Panc1 (cell line): ENCODE results near the gene DOCK11. TPM values are rescaled to one million over a fixed set of nuclear protein-coding genes. Genes with fewer than 3 reads are reported as not detected.

ENCODE experiments used
- ATAC-seq: fragments of 200-7000 bp; cut with Tn5 transposase; 2 replicates; pipeline ENCODE4 v1.9.1; 2020; ENCODE audit warnings: mild to moderate bottlenecking, moderate library complexity
- BruUV-seq: library from RNA; stranded (reverse); fragments of 400-500 nt; replicated peaks from 2 replicates; lab custom pipeline; 2021; lab: Mats Ljungman, UMichigan
- CTCF ChIA-PET: fragments of 300-600 bp; sonication (Branson Sonifier 250); formaldehyde crosslinking; loops from one replicate; lab custom pipeline; 2022; ENCODE audit warnings: antibody characterized with exemption; lab: Charles Lee
- POLR2A ChIA-PET: fragments of 300-600 bp; sonication (Branson Sonifier 250); formaldehyde crosslinking; loops from one replicate; lab custom pipeline; 2022; ENCODE audit warnings: antibody characterized with exemption; lab: Charles Lee
- DNase-seq: peaks from one replicate; pipeline ENCODE4 v3.0.0-alpha.2; 2010; ENCODE audit warnings: low read depth, low spot score
- H3K27ac ChIP-seq: 2 replicates; pipeline ENCODE4 v1.5.1; 2011; ENCODE audit warnings: mild to moderate bottlenecking, low read length, inconsistent platforms
- H3K27me3 ChIP-seq: fragments of 200-500 bp; sonication (Bioruptor generic); 2 replicates; pipeline ENCODE4 v1.6.0; 2014; ENCODE audit warnings: low read length, inconsistent platforms; ENCODE audit not compliant: control insufficient read depth, insufficient read depth
- H3K36me3 ChIP-seq: fragments of 200-500 bp; sonication (Bioruptor generic); 2 replicates; pipeline ENCODE4 v1.5.1; 2014; ENCODE audit warnings: inconsistent platforms, mild to moderate bottlenecking, low read length, moderate library complexity; ENCODE audit not compliant: control insufficient read depth, insufficient read depth
- H3K4me1 ChIP-seq: 2 replicates; pipeline ENCODE4 v1.5.1; 2011; ENCODE audit warnings: inconsistent platforms, mild to moderate bottlenecking, low read length, moderate library complexity; ENCODE audit not compliant: control insufficient read depth, insufficient read depth
- H3K4me3 ChIP-seq, 2 experiments: 2 replicates each; pipeline ENCODE4 v1.5.1; 2011 to 2012; ENCODE audit warnings: low read depth in 2 of 2, low read length in 2 of 2, mild to moderate bottlenecking in 2 of 2, inconsistent platforms in 1 of 2, moderate library complexity in 1 of 2
- H3K9me3 ChIP-seq: fragments of 200-500 bp; sonication (Bioruptor generic); 2 replicates; pipeline ENCODE4 v1.5.1; 2014; ENCODE audit warnings: low read depth, mild to moderate bottlenecking, inconsistent platforms, low read length, moderate library complexity; ENCODE audit not compliant: control insufficient read depth, insufficient read depth
- POLR2AphosphoS5 ChIP-seq: IDR thresholded peaks from 2 replicates; pipeline ENCODE4 v1.6.1; 2012; ENCODE audit warnings: mild to moderate bottlenecking, low read depth, low read length, moderate library complexity
- SIN3A ChIP-seq: IDR thresholded peaks from 2 replicates; pipeline ENCODE4 v1.6.1; 2012; ENCODE audit warnings: low read depth, mild to moderate bottlenecking, low read length, moderate library complexity, borderline replicate concordance; ENCODE audit not compliant: insufficient read depth
- TCF7L2 ChIP-seq: IDR thresholded peaks from 2 replicates; pipeline ENCODE4 v1.6.1; 2011; ENCODE audit warnings: mild to moderate bottlenecking, low read depth, low read length, inconsistent platforms
- in situ Hi-C: cut with HindIII; loops from 2 replicates; pipeline ENCODE4 v1.10.0; 2016; ENCODE audit warnings: low sequenced_read_pairs, low pct_unique_long_range_greater_than_20kb
- intact Hi-C: fragments of 100-400 bp; cut with micrococcal nuclease; formaldehyde crosslinking; loops from one replicate; pipeline ENCODE4 v1.10.0; 2022; ENCODE audit not compliant: unreplicated experiment
- total RNA-seq: library from RNA; stranded (reverse); gene quantifications from one replicate; pipeline ENCODE4 v1.2.1, GENCODE V29; 2021; ENCODE audit not compliant: unreplicated experiment
- TF ChIP-seq, protein P1 (sequence below): fragments of 450-650 bp; IDR thresholded peaks from 2 replicates; pipeline ENCODE4 v1.5.1; 2017; ENCODE audit warnings: mild to moderate bottlenecking
- TF ChIP-seq, protein P2 (sequence below), 2 experiments: IDR thresholded peaks; 2 replicates each; pipeline ENCODE4 v1.6.1; 2011 to 2012; ENCODE audit warnings: low read depth in 2 of 2, control low read depth in 1 of 2, low read length in 1 of 2, mild to moderate bottlenecking in 1 of 2, moderate library complexity in 1 of 2; ENCODE audit not compliant: insufficient read depth in 1 of 2

DOCK11 gene
- total RNA-seq, 1 experiment from 2014 or later, result 2.0 TPM

DNA sequence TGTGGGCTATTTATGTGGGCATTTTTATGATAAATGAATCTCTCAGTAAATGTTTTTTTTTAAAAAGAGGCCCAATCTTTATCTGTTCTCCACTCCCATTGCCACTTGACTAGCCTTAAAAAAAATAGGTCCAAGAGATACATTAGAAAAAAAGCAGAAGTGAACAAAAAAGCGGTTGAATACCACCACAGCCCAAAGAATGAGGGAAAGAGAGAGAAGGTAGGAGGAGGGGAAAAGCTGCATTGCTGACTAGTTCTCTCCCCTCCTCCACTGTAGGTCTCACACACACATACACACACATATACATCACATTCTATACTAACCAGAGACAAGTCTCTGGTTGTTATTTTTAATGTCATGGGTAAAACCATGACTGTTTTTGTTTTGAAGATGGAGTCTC, 136.0 kb downstream of the DOCK11 start:
- intact Hi-C loops, result no loop called here
- in situ Hi-C loops, result no loop called here

DNA sequence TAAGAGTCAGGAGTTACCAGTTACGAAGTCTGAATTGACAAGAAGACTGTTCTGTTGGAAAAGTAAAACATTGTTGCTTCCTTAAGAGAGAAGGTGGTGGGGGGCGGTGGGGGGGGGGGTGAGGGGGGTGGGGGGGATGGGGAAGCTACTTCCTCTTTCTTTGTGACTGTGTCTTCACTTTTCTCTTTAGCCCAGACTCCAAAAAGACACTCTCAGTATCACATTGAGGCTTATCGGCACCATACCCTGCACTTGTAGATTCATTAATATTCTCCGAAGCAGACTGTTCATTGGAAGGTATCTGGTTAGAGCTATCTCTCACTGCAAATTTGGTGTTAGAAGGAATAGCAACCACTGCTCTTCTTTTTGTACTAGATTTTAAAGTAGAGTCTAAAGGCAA, 137.2 kb downstream of the DOCK11 start:
- no peak overlapping the region for H3K4me3 ChIP-seq
- no peak for TF ChIP-seq TCF7L2
- TF ChIP-seq SIN3A, result no peak
- TF ChIP-seq, protein P1, sequence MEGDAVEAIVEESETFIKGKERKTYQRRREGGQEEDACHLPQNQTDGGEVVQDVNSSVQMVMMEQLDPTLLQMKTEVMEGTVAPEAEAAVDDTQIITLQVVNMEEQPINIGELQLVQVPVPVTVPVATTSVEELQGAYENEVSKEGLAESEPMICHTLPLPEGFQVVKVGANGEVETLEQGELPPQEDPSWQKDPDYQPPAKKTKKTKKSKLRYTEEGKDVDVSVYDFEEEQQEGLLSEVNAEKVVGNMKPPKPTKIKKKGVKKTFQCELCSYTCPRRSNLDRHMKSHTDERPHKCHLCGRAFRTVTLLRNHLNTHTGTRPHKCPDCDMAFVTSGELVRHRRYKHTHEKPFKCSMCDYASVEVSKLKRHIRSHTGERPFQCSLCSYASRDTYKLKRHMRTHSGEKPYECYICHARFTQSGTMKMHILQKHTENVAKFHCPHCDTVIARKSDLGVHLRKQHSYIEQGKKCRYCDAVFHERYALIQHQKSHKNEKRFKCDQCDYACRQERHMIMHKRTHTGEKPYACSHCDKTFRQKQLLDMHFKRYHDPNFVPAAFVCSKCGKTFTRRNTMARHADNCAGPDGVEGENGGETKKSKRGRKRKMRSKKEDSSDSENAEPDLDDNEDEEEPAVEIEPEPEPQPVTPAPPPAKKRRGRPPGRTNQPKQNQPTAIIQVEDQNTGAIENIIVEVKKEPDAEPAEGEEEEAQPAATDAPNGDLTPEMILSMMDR, result no peak
- TF ChIP-seq, protein P2, sequence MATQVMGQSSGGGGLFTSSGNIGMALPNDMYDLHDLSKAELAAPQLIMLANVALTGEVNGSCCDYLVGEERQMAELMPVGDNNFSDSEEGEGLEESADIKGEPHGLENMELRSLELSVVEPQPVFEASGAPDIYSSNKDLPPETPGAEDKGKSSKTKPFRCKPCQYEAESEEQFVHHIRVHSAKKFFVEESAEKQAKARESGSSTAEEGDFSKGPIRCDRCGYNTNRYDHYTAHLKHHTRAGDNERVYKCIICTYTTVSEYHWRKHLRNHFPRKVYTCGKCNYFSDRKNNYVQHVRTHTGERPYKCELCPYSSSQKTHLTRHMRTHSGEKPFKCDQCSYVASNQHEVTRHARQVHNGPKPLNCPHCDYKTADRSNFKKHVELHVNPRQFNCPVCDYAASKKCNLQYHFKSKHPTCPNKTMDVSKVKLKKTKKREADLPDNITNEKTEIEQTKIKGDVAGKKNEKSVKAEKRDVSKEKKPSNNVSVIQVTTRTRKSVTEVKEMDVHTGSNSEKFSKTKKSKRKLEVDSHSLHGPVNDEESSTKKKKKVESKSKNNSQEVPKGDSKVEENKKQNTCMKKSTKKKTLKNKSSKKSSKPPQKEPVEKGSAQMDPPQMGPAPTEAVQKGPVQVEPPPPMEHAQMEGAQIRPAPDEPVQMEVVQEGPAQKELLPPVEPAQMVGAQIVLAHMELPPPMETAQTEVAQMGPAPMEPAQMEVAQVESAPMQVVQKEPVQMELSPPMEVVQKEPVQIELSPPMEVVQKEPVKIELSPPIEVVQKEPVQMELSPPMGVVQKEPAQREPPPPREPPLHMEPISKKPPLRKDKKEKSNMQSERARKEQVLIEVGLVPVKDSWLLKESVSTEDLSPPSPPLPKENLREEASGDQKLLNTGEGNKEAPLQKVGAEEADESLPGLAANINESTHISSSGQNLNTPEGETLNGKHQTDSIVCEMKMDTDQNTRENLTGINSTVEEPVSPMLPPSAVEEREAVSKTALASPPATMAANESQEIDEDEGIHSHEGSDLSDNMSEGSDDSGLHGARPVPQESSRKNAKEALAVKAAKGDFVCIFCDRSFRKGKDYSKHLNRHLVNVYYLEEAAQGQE (IDR thresholded peaks at IDR 0.05; ENCODE audit: insufficient read depth in 1 of 2, low read depth in 2 of 2, low read length in 1 of 2), result no peak
- TF ChIP-seq POLR2AphosphoS5, result no peak
- H3K4me1 ChIP-seq, result no peaks in the 10 kb centered on the region
- H3K27me3 ChIP-seq, result no peaks in the 10 kb centered on the region; the same call in 1 of the 2 replicates
- intact Hi-C loops, result no loop called here
- in situ Hi-C loops, result no loop called here
- ATAC-seq (no peak), DNase-seq (no peak)
- BruUV-seq, result no TSS peak
- POLR2A ChIA-PET, result no interaction called here
- no peak overlapping the region for H3K27ac ChIP-seq
- no peaks in the 10 kb centered on the region for H3K36me3 ChIP-seq
- CTCF ChIA-PET, result no interaction called here
- no peaks in the 10 kb centered on the region for H3K9me3 ChIP-seq

More for the DNA sequence above, 136.0 kb downstream of the DOCK11 start:
- H3K4me1 ChIP-seq, result no peaks in the 10 kb centered on the region
- ChIA-PET POLR2A (no interaction called here), CTCF (no interaction called here)
- no peaks in the 10 kb centered on the region for H3K36me3 ChIP-seq
- TF ChIP-seq SIN3A (no peak), TCF7L2 (no peak), POLR2AphosphoS5 (no peak)
- TF ChIP-seq, protein P1, result no peak
- TF ChIP-seq, protein P2 (IDR thresholded peaks at IDR 0.05; ENCODE audit: insufficient read depth in 1 of 2, low read depth in 2 of 2, low read length in 1 of 2), result no peak
- no peak for ATAC-seq
- H3K9me3 ChIP-seq, result no peaks in the 10 kb centered on the region
- no peak overlapping the region for H3K4me3 ChIP-seq
- H3K27me3 ChIP-seq, result no peaks in the 10 kb centered on the region; the same call in 1 of the 2 replicates
- no peak overlapping the region for H3K27ac ChIP-seq
- no peak for DNase-seq
- BruUV-seq, result no TSS peak
